SK-N-SH treated with all-trans-retinoic acid at 6 μM for 48 hours (cell line): ENCODE results near the gene ZBTB8B.
"Not testable (repeated sequence)": the region's sequence is repeated elsewhere in the genome, so short reads cannot be mapped to it uniquely, and the experiment has no call there.

ENCODE experiments used
- CSDC2 ChIP-seq: fragments of 250-450 bp; sonication (Bioruptor Pico); IDR thresholded peaks from 2 replicates; pipeline ENCODE4 v1.5.0; 2020; ENCODE audit warnings: mild to moderate bottlenecking, moderate library complexity
- ZNF565 ChIP-seq: fragments of 450-650 bp; formaldehyde crosslinking; conservative IDR thresholded peaks from 2 replicates; pipeline ENCODE4 v1.5.0; 2020; ENCODE audit warnings: low read depth, mild to moderate bottlenecking, moderate library complexity
- ZNF8 ChIP-seq: fragments of 450-650 bp; formaldehyde crosslinking; IDR thresholded peaks from 2 replicates; pipeline ENCODE4 v1.5.0; 2020; ENCODE audit warnings: mild to moderate bottlenecking, moderate library complexity

GRCh38 chr1:32481788-32482187 is 16.9 kb downstream of the ZBTB8B start:
- not testable (repeated sequence) for TF ChIP-seq ZNF565, CSDC2, ZNF8 (CRISPR knock-in tag)
